SK-N-SH treated with all-trans-retinoic acid at 6 μM for 48 hours (cell line): ENCODE data around the gene AUTS2.

Source experiments
- ATAC-seq: fragments of 200-7000 bp; cut with Tn5 transposase; 3 replicates; pipeline ENCODE4 v1.9.1; 2020; ENCODE audit warnings: mild to moderate bottlenecking, moderate library complexity
- ARNTL ChIP-seq: fragments of 450-650 bp; formaldehyde crosslinking; IDR thresholded peaks from 2 replicates; pipeline ENCODE4 v1.5.0; 2020; ENCODE audit warnings: low read depth, mild to moderate bottlenecking, moderate library complexity, borderline replicate concordance
- BACH2 ChIP-seq: fragments of 250-450 bp; sonication (Bioruptor Pico); IDR thresholded peaks from 2 replicates; pipeline ENCODE4 v1.9.0; 2021; ENCODE audit warnings: mild to moderate bottlenecking, borderline replicate concordance
- CREB5 ChIP-seq: fragments of 250-450 bp; sonication (Bioruptor Pico); IDR thresholded peaks from 2 replicates; pipeline ENCODE4 v1.5.1; 2020; ENCODE audit warnings: low read depth, mild to moderate bottlenecking, moderate library complexity
- CSRNP3 ChIP-seq: fragments of 250-450 bp; sonication (Bioruptor Pico); IDR thresholded peaks from 2 replicates; pipeline ENCODE4 v1.5.1; 2021; ENCODE audit warnings: mild to moderate bottlenecking, moderate library complexity
- ESRRG ChIP-seq: fragments of 250-450 bp; sonication (Bioruptor Pico); IDR thresholded peaks from 2 replicates; pipeline ENCODE4 v1.6.1; 2021; ENCODE audit warnings: mild to moderate bottlenecking
- ISL1 ChIP-seq: fragments of 250-450 bp; sonication (Bioruptor Pico); IDR thresholded peaks from 2 replicates; pipeline ENCODE4 v2.1.2; 2022; ENCODE audit warnings: mild to moderate bottlenecking, moderate library complexity
- OSR1 ChIP-seq: fragments of 250-450 bp; sonication (Bioruptor Pico); IDR thresholded peaks from 2 replicates; pipeline ENCODE4 v1.8.0; 2022; ENCODE audit warnings: moderate library complexity, mild to moderate bottlenecking, inconsistent platforms
- PATZ1 ChIP-seq: fragments of 250-450 bp; sonication (Bioruptor Pico); IDR thresholded peaks from 2 replicates; pipeline ENCODE4 v1.8.0; 2020; ENCODE audit warnings: mild to moderate bottlenecking, moderate library complexity, borderline replicate concordance
- RARB ChIP-seq: fragments of 250-450 bp; sonication (Bioruptor Pico); IDR thresholded peaks from 2 replicates; pipeline ENCODE4 v1.8.0; 2021; ENCODE audit warnings: mild to moderate bottlenecking, moderate library complexity
- SNAI2 ChIP-seq: fragments of 250-450 bp; sonication (Bioruptor Pico); IDR thresholded peaks from 2 replicates; pipeline ENCODE4 v1.5.0; 2020; ENCODE audit warnings: mild to moderate bottlenecking, moderate library complexity
- TCF4 ChIP-seq: fragments of 250-450 bp; sonication (Bioruptor Pico); IDR thresholded peaks from 2 replicates; pipeline ENCODE4 v1.8.0; 2021; ENCODE audit warnings: mild to moderate bottlenecking, moderate library complexity, borderline replicate concordance
- ZC3H10 ChIP-seq: fragments of 250-450 bp; sonication (Bioruptor Pico); IDR thresholded peaks from 2 replicates; pipeline ENCODE4 v1.5.1; 2021; ENCODE audit warnings: mild to moderate bottlenecking, moderate library complexity
- ZNF70 ChIP-seq: fragments of 450-650 bp; formaldehyde crosslinking; IDR thresholded peaks from 2 replicates; pipeline ENCODE4 v1.5.0; 2020; ENCODE audit warnings: mild to moderate bottlenecking, moderate library complexity
- ZNF8 ChIP-seq: fragments of 450-650 bp; formaldehyde crosslinking; IDR thresholded peaks from 2 replicates; pipeline ENCODE4 v1.5.0; 2020; ENCODE audit warnings: mild to moderate bottlenecking, moderate library complexity
- TF ChIP-seq, protein P1 (sequence below): fragments of 250-450 bp; sonication (Bioruptor Pico); IDR thresholded peaks from 2 replicates; pipeline ENCODE4 v1.5.0; 2020; ENCODE audit warnings: mild to moderate bottlenecking, moderate library complexity
- TF ChIP-seq, protein P2 (sequence below): fragments of 250-450 bp; sonication (Bioruptor Pico); IDR thresholded peaks from 2 replicates; pipeline ENCODE4 v1.8.0; 2021; ENCODE audit warnings: low read depth, mild to moderate bottlenecking, moderate library complexity, borderline replicate concordance

Gene AUTS2

GRCh38 chr7:70698219-70698832 lies 1100.1 kb downstream of the AUTS2 start (continued):
- TF ChIP-seq CREB5, result no peak
- no peak for TF ChIP-seq TCF4 (CRISPR knock-in tag)
- TF ChIP-seq PATZ1 (CRISPR knock-in tag), result no peak
- TF ChIP-seq RARB (CRISPR knock-in tag), result no peak
- TF ChIP-seq, protein P1, sequence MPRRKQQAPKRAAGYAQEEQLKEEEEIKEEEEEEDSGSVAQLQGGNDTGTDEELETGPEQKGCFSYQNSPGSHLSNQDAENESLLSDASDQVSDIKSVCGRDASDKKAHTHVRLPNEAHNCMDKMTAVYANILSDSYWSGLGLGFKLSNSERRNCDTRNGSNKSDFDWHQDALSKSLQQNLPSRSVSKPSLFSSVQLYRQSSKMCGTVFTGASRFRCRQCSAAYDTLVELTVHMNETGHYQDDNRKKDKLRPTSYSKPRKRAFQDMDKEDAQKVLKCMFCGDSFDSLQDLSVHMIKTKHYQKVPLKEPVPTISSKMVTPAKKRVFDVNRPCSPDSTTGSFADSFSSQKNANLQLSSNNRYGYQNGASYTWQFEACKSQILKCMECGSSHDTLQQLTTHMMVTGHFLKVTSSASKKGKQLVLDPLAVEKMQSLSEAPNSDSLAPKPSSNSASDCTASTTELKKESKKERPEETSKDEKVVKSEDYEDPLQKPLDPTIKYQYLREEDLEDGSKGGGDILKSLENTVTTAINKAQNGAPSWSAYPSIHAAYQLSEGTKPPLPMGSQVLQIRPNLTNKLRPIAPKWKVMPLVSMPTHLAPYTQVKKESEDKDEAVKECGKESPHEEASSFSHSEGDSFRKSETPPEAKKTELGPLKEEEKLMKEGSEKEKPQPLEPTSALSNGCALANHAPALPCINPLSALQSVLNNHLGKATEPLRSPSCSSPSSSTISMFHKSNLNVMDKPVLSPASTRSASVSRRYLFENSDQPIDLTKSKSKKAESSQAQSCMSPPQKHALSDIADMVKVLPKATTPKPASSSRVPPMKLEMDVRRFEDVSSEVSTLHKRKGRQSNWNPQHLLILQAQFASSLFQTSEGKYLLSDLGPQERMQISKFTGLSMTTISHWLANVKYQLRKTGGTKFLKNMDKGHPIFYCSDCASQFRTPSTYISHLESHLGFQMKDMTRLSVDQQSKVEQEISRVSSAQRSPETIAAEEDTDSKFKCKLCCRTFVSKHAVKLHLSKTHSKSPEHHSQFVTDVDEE (CRISPR knock-in tag), result no peak

DNA sequence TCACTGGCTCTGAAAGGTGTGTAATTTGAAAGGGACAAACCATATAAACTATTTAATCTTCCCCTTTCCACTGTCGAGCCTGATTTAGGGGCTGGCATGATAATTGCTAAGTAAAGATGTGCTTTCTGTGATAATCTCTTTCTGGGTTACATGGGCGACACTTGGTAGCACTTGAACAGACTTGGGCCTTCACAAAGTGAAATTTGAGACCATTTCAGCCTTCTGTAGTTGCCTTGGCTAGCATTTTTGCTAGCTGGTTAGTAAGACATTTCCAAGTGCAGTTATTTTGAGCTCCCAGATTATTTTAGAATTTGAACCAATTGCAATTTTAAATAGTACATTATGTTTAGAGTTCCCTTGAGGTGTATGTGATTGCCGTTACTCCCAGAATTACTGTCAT lies 1101.0 kb downstream of the AUTS2 start:
- TF ChIP-seq ZNF70 (CRISPR knock-in tag) (no peak), ZC3H10 (CRISPR knock-in tag) (no peak), OSR1 (CRISPR knock-in tag) (no peak), CSRNP3 (CRISPR knock-in tag) (no peak), ARNTL (CRISPR knock-in tag) (no peak), SNAI2 (CRISPR knock-in tag) (no peak), ZNF8 (no peak)
- TF ChIP-seq, protein P1 (CRISPR knock-in tag), result no peak
- ATAC-seq, result no peak

DNA sequence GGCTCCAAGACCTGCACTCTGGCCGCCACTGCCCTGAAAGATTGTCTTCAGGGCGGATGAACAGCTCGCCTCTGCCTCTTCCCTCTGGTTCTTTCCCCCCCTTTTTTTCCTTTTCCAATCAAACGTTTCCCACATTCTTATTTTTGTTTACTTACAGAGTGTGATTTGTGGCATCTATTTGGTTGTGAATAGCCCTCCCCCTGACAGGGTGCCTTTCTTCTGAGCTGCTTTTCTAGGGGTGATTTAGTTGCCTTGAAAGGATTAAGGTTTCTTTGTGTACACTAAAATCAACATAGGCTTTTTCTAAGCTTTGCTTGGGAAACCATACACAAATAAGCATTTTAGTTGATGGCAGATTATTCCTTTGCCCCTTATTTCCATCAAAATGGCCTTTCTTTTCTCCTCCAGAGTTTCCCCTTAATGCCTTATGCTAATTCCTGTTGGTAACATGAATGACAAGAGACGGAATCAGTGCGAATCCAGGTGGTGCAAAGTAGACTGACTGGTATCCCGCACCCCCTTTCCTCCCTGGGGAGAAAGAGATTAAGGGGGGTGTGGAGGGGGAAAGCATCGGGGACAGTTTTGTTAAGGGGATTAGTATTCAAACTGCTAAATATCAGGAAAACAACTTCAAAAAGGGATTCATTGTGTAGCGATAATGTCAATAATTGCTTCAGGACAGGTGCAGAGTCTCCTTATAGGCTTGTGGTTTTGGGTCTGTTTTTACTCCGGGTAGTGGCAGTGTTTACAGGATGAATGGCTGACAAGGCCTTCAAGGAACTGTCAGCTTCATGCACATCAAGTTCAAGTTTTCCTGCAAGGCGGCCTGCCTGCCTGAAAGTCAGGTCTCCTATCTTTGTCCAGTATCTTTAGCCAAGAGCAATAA lies 1102.0 kb downstream of the AUTS2 start:
- TF ChIP-seq ZC3H10 (CRISPR knock-in tag) (no peak), PATZ1 (CRISPR knock-in tag) (no peak), BACH2 (CRISPR knock-in tag) (no peak), ESRRG (CRISPR knock-in tag) (no peak), TCF4 (CRISPR knock-in tag) (no peak), ZNF8 (no peak), ISL1 (CRISPR knock-in tag) (no peak)
- TF ChIP-seq, protein P2, sequence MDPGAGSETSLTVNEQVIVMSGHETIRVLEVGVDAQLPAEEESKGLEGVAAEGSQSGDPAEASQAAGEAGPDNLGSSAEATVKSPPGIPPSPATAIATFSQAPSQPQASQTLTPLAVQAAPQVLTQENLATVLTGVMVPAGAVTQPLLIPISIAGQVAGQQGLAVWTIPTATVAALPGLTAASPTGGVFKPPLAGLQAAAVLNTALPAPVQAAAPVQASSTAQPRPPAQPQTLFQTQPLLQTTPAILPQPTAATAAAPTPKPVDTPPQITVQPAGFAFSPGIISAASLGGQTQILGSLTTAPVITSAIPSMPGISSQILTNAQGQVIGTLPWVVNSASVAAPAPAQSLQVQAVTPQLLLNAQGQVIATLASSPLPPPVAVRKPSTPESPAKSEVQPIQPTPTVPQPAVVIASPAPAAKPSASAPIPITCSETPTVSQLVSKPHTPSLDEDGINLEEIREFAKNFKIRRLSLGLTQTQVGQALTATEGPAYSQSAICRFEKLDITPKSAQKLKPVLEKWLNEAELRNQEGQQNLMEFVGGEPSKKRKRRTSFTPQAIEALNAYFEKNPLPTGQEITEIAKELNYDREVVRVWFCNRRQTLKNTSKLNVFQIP (CRISPR knock-in tag), result no peak

More for the DNA sequence above, 1102.0 kb downstream of the AUTS2 start:
- no peak for ATAC-seq
